Measurements from ENCODE around the gene PTPN22.

The PTPN22 gene

DNA sequence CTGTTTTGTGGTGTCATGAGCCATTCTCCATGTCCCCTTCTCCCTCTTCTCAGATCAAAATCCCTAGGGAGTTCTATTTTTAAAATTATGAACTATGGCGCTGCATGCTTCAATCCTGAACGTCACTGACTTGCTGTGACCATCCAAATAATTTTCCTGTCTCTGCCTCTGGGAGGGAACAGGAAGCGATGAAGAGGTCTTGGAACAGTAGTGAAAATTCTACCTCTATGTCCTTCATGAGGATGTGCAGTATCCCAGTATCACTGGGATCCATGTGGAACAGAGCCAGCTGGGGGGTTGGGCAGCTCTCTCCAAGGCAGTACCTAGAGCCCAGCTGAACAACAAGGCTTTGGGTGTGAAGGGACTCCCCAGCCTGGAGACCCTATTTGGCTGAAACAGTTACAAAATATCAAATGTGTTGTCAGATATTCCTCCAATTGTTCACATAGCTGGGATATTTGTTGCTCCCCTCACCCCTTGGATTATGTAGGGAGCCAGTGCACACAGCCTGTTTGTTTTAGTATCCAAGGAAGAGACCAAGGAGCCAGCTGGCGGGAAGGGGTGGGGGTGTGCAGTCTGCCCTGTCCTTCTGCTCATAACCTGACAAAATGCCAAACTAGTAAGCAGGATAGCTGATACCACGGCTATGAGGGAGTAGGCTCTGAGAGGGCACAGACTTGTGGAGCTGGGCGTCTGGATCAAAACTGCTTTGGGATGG, 41.2 kb upstream of the PTPN22 start:
- DNase-seq (ENCODE audit: low read depth): no peak
- TF ChIP-seq MYC (IDR thresholded peaks at IDR 0.05; ENCODE audit: low read depth, low read length): no peak
- no peak overlapping the region for H3K4me3 ChIP-seq (ENCODE audit: low read depth, low read length)

DNA sequence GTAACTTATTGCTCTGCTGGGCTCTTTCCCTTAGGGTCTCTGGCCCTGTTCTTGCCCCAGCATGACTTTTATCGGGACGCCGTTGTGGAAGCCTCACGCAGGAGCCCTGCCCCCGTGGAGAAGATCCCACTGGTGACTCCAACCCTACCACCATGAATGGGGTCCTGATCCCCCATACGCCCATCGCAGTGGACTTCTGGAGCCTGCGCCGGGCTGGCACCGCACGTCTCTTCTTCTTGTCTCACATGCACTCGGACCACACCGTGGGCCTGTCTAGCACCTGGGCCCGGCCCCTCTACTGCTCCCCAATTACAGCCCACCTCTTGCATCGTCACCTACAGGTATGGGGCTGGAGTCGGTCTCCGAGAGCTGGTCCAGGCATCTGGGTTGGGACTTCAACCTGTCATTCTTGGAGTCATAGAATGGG, 33.9 kb upstream of the PTPN22 start:
- TF ChIP-seq POLR2A (IDR thresholded peaks at IDR 0.05; ENCODE audit: extremely low read depth, insufficient read length) (no peak), MYC (IDR thresholded peaks at IDR 0.05; ENCODE audit: low read depth, low read length) (no peak)
- TF ChIP-seq, protein P1, sequence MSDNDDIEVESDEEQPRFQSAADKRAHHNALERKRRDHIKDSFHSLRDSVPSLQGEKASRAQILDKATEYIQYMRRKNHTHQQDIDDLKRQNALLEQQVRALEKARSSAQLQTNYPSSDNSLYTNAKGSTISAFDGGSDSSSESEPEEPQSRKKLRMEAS (IDR thresholded peaks at IDR 0.05; ENCODE audit: low read depth, low read length): no peak
- TF ChIP-seq, protein P2, sequence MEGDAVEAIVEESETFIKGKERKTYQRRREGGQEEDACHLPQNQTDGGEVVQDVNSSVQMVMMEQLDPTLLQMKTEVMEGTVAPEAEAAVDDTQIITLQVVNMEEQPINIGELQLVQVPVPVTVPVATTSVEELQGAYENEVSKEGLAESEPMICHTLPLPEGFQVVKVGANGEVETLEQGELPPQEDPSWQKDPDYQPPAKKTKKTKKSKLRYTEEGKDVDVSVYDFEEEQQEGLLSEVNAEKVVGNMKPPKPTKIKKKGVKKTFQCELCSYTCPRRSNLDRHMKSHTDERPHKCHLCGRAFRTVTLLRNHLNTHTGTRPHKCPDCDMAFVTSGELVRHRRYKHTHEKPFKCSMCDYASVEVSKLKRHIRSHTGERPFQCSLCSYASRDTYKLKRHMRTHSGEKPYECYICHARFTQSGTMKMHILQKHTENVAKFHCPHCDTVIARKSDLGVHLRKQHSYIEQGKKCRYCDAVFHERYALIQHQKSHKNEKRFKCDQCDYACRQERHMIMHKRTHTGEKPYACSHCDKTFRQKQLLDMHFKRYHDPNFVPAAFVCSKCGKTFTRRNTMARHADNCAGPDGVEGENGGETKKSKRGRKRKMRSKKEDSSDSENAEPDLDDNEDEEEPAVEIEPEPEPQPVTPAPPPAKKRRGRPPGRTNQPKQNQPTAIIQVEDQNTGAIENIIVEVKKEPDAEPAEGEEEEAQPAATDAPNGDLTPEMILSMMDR (IDR thresholded peaks at IDR 0.05; ENCODE audit: low read depth, low read length): no peak
- DNase-seq (ENCODE audit: low read depth): peak; percentile 54
- peak overlapping the region; percentile 92 for H3K4me3 ChIP-seq (ENCODE audit: low read depth, low read length)

DNA sequence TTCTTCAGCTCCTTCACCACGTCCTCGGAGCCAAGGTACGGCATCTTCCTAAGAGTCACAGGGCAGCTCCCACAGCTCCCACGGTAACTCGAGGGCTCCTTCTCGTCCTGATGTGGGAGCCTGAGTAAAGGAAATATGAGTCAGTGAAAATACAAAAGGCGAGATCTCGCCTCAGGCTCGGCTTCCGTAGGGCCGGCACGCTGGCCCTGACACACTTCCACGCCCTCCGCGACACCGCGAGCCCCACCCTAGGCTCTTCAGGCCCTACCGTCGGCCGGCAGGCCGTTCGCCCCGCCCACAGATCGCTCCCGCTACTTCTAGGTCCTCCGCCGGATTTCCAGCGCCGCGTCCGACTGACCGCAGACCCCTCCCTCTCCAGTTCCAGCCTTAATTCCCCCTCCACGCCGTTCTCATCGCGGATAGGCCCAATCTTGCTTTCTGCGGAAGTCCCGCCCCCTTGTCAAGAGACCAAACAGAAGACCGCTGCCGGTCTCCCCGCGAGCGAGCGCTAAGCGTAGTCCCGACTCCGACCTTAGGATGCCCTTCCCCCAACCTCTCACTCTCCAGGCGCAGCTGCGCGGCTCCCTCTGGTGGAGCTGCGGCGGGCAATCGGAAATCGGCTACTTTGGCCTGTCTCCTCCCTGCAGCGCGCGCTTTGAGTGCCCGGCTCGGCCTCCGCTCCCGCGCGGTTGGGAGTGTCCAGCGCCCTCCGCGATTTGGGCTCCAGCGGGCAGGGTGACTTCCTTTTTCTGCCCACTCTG, 33.3 kb upstream of the PTPN22 start, which contains the start of the genes AP4B1 and DCLRE1B:
TSS of gene AP4B1 (minus strand) at position 126 of the 761 bp plus-strand sequence. CDS start at position 44, 82 bp downstream.
TSS of gene DCLRE1B (plus strand) at position 653 of the 761 bp plus-strand sequence. CDS start 261 bp downstream, outside the sequence.
- TF ChIP-seq MYC (IDR thresholded peaks at IDR 0.05; ENCODE audit: low read depth, low read length) (no peak; the same call in none of the 2 replicates), POLR2A (IDR thresholded peaks at IDR 0.05; ENCODE audit: extremely low read depth, insufficient read length) (peak; percentile 47)
- TF ChIP-seq, protein P2 (IDR thresholded peaks at IDR 0.05; ENCODE audit: low read depth, low read length): peak; percentile 44
- TF ChIP-seq, protein P1 (IDR thresholded peaks at IDR 0.05; ENCODE audit: low read depth, low read length): peak; percentile 81
- DNase-seq (ENCODE audit: low read depth): peak; percentile 100
- peak within 1 kb of the TSS; percentile 96 for H3K4me3 ChIP-seq (ENCODE audit: low read depth, low read length)

DNA sequence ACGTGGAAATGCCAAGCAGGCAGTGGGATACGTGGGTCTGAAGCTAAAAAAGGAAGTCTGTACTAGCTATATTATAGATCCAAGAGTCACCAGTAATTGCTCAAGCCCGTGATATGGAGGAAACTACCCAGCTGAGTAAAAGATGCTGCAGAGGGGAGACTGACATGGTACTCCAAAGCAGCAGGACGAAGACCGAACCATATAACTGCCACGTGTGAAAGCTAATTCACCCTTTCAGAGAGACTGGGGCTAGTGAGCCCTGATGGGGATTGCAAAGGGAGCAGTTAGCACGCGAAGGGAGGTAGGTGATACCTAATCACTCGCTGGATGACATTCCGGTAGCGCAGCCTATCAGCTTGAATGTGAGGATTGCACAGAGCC, 32.8 kb upstream of the PTPN22 start:
- peak overlapping the region; percentile 96 for H3K4me3 ChIP-seq (ENCODE audit: low read depth, low read length)
- no peak for DNase-seq (ENCODE audit: low read depth)

DNA sequence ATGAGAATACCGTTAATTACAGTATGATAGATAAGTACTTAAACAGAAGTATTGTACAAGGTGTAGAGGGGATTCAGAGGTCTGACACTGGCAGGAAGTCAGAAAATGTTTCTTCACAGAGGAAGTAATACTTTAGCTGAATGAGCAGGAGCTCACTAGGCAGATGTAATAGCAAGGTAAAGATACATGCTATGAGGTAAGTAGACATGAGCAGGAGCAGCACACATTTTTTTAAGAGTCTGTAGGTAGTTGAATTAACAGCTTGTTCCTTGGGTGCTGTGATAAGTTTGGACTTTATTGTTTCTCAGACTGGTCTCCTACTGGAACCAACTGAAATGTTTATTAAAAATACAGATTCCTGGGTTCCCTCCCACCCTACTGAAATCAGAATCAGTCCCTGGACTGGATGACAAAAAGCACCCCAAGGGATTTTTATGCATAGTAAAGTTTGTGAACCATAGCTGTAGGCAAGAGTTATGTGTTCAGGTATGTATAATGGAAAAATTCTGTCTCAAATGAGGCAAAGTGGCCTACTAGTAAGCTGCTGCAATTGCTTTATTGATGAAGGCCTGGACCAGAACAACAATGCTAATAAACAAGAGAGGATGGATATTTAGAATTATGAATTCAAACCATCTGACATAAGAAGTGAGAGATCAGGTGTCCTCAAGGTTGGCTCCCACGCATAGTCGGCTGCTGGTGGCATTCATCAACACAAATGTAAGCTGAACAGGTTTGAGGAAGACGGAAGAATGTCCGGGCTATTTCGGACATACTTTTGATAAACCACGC, 32.2 kb upstream of the PTPN22 start:
- DNase-seq (ENCODE audit: low read depth): peak; percentile 40
- TF ChIP-seq POLR2A (IDR thresholded peaks at IDR 0.05; ENCODE audit: extremely low read depth, insufficient read length): no peak
- TF ChIP-seq, protein P2 (IDR thresholded peaks at IDR 0.05; ENCODE audit: low read depth, low read length): no peak
- H3K4me3 ChIP-seq (ENCODE audit: low read depth, low read length): peak overlapping the region; percentile 96

More for the DNA sequence above, 32.8 kb upstream of the PTPN22 start:
- TF ChIP-seq, protein P1 (IDR thresholded peaks at IDR 0.05; ENCODE audit: low read depth, low read length): no peak; the same call in none of the 2 replicates
- TF ChIP-seq, protein P2 (IDR thresholded peaks at IDR 0.05; ENCODE audit: low read depth, low read length): no peak
- no peak for TF ChIP-seq POLR2A (IDR thresholded peaks at IDR 0.05; ENCODE audit: extremely low read depth, insufficient read length)
- TF ChIP-seq MYC (IDR thresholded peaks at IDR 0.05; ENCODE audit: low read depth, low read length): no peak

DNA sequence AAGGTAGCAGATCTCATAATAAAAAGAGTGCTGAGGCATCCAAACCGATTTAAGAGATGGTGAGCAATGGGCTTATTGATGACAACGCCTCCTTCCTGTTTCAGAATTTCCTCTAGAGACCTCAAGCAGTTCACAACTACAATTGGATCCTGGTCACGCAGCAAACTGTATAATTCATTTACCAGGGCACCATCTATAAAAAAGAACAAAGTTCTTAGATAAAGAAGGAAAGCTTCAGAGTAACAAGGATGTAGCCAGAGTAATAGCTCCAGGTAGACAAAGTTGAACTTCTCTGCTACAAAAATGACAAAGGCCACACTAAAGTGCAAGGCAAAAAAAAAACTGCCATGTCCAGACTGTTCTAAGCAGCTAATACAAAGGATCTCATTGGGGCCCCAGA, 29.7 kb upstream of the PTPN22 start:
- no peak for DNase-seq (ENCODE audit: low read depth)

More for the DNA sequence above, 29.7 kb upstream of the PTPN22 start:
- no peak overlapping the region for H3K4me3 ChIP-seq (ENCODE audit: low read depth, low read length)
- TF ChIP-seq, protein P2 (IDR thresholded peaks at IDR 0.05; ENCODE audit: low read depth, low read length): no peak
- TF ChIP-seq POLR2A (IDR thresholded peaks at IDR 0.05; ENCODE audit: extremely low read depth, insufficient read length): no peak
- TF ChIP-seq, protein P1 (IDR thresholded peaks at IDR 0.05; ENCODE audit: low read depth, low read length): no peak
- TF ChIP-seq MYC (IDR thresholded peaks at IDR 0.05; ENCODE audit: low read depth, low read length): no peak

Measured in NB4 (cell line).